GM11168 (cell line): Measurements from ENCODE around the gene SMYD3.

Experiments used
- in situ Hi-C: fragments of 300-500 bp; cut with MboI; formaldehyde crosslinking; loops from one replicate; pipeline ENCODE4 v1.12.0; 2022; ENCODE audit warnings: low sequenced_read_pairs; ENCODE audit not compliant: unreplicated experiment

Gene SMYD3

GRCh38 chr1:246292571-246292970 lies 214.5 kb downstream of the SMYD3 start:
- in situ Hi-C loops = no loop called here

DNA sequence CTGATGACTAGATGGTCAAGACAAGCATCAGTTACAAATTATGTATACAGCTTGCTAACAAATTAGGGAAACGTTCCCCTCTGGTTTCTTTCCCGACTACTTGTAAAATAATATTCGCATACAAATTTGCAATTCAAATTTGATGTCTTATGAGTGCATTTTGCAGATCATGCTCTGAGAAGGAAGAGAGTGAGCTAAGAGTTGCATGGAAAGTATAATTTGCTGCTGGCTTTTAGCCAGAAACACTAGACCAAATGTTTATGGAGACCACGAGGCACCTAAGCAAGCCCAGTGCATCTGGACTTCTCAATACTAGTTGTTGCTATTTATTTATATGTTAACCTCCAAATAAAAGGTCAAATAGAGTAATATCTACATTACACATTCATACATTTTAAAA lies 216.0 kb downstream of the SMYD3 start:
- in situ Hi-C loops = no loop called here

GRCh38 chr1:246283771-246284410 lies 223.2 kb downstream of the SMYD3 start:
- in situ Hi-C loops = no loop called here

GRCh38 chr1:246281639-246282038 lies 225.4 kb downstream of the SMYD3 start:
- in situ Hi-C loops = no loop called here

GRCh38 chr1:246281195-246281594 lies 225.9 kb downstream of the SMYD3 start:
- in situ Hi-C loops = no loop called here

GRCh38 chr1:246280551-246280950 lies 226.5 kb downstream of the SMYD3 start:
- in situ Hi-C loops = no loop called here

DNA sequence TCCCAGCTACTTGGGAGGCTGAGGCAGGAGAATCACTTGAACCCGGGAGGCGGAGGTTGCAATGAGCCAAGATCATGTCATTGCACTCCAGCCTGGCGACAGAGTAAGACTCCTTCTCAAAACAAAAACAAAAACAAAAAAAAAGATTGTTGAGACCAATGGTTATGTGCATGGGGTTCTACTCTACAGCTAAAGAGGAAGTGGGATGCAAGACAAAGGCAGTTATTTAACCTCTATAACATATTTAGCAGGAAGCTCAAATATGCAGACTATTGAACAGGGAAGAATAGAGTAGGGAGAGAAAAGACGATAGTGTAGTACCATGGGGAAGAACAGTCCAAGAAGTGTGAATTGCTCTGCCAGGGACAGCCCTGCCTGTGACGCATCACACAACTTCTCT lies 227.7 kb downstream of the SMYD3 start:
- in situ Hi-C loops = no loop called here

- in situ Hi-C loops = no loop called here
Observed at GRCh38 chr1:246278371-246278770, 228.7 kb downstream of the SMYD3 start.

- in situ Hi-C loops = no loop called here
Observed at GRCh38 chr1:246275036-246275435, 232.0 kb downstream of the SMYD3 start.

GRCh38 chr1:246274186-246274585 lies 232.9 kb downstream of the SMYD3 start:
- in situ Hi-C loops = no loop called here

GRCh38 chr1:246271516-246271915 lies 235.6 kb downstream of the SMYD3 start:
- in situ Hi-C loops = no loop called here

GRCh38 chr1:246270236-246270635 lies 236.8 kb downstream of the SMYD3 start:
- in situ Hi-C loops = no loop called here

DNA sequence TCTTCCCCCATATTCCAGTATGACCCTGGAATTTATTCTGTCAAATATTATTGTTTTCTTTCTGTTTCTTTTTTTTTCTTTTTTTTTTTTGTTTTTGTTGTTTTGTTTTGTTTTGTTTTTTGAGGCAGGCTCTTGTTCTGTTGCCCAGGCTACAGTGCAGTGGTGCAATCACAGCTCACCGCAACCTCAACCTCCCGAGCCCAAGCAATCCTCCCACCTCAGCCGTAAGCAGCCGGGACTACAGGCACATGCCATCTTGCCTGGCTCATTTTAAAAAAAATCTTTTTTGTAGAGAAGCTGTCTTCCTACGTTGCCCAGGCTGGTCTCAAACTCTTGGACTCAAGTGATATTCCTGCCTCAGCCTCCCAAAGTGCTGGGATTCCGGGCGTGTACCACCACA lies 237.6 kb downstream of the SMYD3 start:
- in situ Hi-C loops = no loop called here

GRCh38 chr1:246267896-246268295 lies 239.2 kb downstream of the SMYD3 start:
- in situ Hi-C loops = no loop called here

GRCh38 chr1:246267426-246267825 lies 239.7 kb downstream of the SMYD3 start:
- in situ Hi-C loops = no loop called here

DNA sequence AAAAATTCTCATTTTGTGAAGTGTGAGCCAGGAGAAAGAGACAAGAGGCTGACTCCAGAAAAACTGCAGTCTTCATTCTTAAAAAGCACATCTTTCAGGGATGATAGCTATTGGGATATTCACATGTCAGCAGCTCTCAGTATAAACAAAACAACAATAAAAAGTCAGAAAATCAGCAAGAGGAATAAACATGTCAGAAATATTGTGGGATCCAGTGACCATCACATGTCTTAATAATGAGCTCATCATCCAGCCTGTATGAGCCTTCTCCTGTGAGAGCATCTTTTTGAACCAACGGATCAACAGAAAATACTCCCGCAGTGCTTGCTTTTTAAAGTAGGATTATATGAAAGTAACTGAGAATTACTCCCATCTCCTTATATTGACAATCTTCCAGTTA lies 241.6 kb downstream of the SMYD3 start:
- in situ Hi-C loops = no loop called here

GRCh38 chr1:246262281-246262680 lies 244.8 kb downstream of the SMYD3 start:
- in situ Hi-C loops = no loop called here

GRCh38 chr1:246261639-246262038 lies 245.4 kb downstream of the SMYD3 start:
- in situ Hi-C loops = no loop called here

DNA sequence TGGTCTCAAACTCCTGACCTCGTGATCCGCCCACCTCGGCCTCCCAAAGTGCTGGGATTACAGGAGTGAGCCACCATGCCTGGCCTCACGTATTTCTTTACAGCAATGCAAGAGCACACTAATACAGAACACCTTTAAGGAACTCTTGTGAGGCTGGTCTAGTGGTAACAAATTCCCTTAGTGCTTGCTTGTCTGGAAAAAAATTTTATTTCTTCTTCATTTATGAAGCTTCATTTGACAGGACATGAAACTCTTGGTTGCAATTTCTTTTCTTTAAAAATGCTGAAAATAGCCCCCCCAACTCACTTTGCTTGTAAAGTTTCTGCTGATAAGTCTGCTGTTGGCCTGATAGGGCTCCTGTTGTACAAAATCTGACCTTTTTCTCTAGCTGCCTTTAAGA lies 248.8 kb downstream of the SMYD3 start:
- in situ Hi-C loops = no loop called here

DNA sequence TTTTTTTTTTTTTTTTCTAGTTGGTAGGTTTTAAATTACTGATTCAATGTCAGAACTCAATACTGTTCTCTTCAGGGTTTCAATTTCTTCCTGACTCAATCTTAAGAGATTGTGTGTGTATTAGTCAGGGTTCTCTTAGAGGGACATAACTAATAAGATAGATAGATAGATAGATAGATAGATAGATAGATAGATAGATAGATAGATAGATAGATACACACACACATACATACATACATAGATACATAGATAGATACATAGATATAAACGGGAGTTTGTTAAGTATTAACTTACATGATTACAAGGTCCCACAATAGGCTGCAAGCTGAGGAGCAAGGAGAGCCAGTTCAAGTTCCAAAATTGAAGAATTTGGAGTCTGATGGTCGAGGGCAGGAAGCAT lies 251.3 kb downstream of the SMYD3 start:
- in situ Hi-C loops = no loop called here

DNA sequence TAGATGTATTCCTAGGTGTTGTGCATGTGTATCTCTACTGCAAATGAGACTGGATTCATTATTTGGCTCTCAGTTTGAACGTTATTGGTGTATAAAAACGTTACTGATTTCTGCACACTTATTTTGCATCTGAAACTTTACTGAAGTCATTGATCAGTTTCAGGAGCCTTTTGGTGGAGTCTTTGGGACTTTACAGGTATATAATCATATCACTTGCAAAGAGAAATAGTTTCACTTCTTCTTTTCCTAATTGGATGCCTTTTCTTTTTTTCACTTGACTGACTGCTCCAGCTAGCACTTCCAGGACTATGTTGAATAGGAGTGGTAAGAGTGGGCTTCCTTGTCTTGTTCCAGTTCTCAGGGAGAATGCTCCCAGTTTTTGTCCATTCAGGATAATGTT lies 252.2 kb downstream of the SMYD3 start:
- in situ Hi-C loops = no loop called here

GRCh38 chr1:246246430-246246829 lies 260.6 kb downstream of the SMYD3 start:
- in situ Hi-C loops = no loop called here

- in situ Hi-C loops = no loop called here
Observed at GRCh38 chr1:246245541-246245940, 261.5 kb downstream of the SMYD3 start.
